HepG2 (cell line): ENCODE data around the gene MRPS7. TPM values are rescaled to one million over a fixed set of nuclear protein-coding genes. Genes with fewer than 3 reads are reported as not detected.

Experiments used
- AGO1 ChIP-seq: fragments of 200-400 bp; formaldehyde crosslinking; IDR thresholded peaks from 2 replicates; pipeline ENCODE4 v1.6.1; 2017; ENCODE audit warnings: mild to moderate bottlenecking, low read depth, low read length, moderate library complexity; ENCODE audit not compliant: poor library complexity, severe bottlenecking
- GATAD1 ChIP-seq: IDR thresholded peaks from 2 replicates; pipeline ENCODE4 v1.6.1; 2016; ENCODE audit warnings: missing genetic modification reagents, missing compliant biosample characterization
- GTF3A ChIP-seq: sonication (generic); formaldehyde crosslinking; conservative IDR thresholded peaks from 2 replicates; pipeline ENCODE4 v1.4.0; 2020; ENCODE audit warnings: mild to moderate bottlenecking, missing genetic modification reagents
- HNF4A ChIP-seq: sonication (generic); formaldehyde crosslinking; IDR thresholded peaks from 2 replicates; pipeline ENCODE4 v1.4.0; 2020; ENCODE audit warnings: missing genetic modification reagents
- MYC ChIP-seq: sonication (generic); formaldehyde crosslinking; IDR thresholded peaks from 2 replicates; pipeline ENCODE4 v1.9.0; 2021; ENCODE audit warnings: missing genetic modification reagents, borderline replicate concordance
- PHF20 ChIP-seq: sonication (generic); formaldehyde crosslinking; IDR thresholded peaks from 2 replicates; pipeline ENCODE4 v1.5.0; 2020; ENCODE audit warnings: mild to moderate bottlenecking, missing genetic modification reagents
- POLR2A ChIP-seq, 2 experiments: IDR thresholded peaks; 2 replicates each; pipeline ENCODE4 v1.6.1; 2011; ENCODE audit warnings: low read depth in 2 of 2, low read length in 2 of 2, mild to moderate bottlenecking in 1 of 2, moderate library complexity in 1 of 2; ENCODE audit not compliant: insufficient read depth in 1 of 2
- PTBP1 ChIP-seq: fragments of 200-400 bp; formaldehyde crosslinking; IDR thresholded peaks from 2 replicates; pipeline ENCODE4 v1.6.1; 2018; ENCODE audit warnings: low read length, low read depth; ENCODE audit not compliant: poor library complexity, severe bottlenecking
- SMAD3 ChIP-seq: sonication (generic); formaldehyde crosslinking; IDR thresholded peaks from 2 replicates; pipeline ENCODE4 v1.4.0; 2020; ENCODE audit warnings: missing genetic modification reagents
- TIGD3 ChIP-seq: sonication (generic); formaldehyde crosslinking; IDR thresholded peaks from 2 replicates; pipeline ENCODE4 v1.5.1; 2020; ENCODE audit warnings: mild to moderate bottlenecking, missing genetic modification reagents, borderline replicate concordance
- ZBTB20 ChIP-seq: sonication (generic); formaldehyde crosslinking; IDR thresholded peaks from 2 replicates; pipeline ENCODE4 v1.8.1; 2023; ENCODE audit warnings: missing genetic modification reagents, low read depth, mild to moderate bottlenecking, borderline replicate concordance
- ZBTB7B ChIP-seq: sonication (generic); formaldehyde crosslinking; IDR thresholded peaks from 2 replicates; pipeline ENCODE4 v1.4.0; 2020; ENCODE audit warnings: missing genetic modification reagents
- ZC3H4 ChIP-seq: sonication (generic); formaldehyde crosslinking; IDR thresholded peaks from 2 replicates; pipeline ENCODE4 v1.4.0; 2020; ENCODE audit warnings: missing genetic modification reagents, borderline replicate concordance
- ZNF275 ChIP-seq: sonication (generic); formaldehyde crosslinking; IDR thresholded peaks from 2 replicates; pipeline ENCODE4 v1.8.0; 2022; ENCODE audit warnings: missing genetic modification reagents, mild to moderate bottlenecking, inconsistent platforms, borderline replicate concordance
- ZNF382 ChIP-seq: sonication (generic); formaldehyde crosslinking; IDR thresholded peaks from 2 replicates; pipeline ENCODE4 v1.5.0; 2020; ENCODE audit warnings: missing genetic modification reagents, mild to moderate bottlenecking, borderline replicate concordance
- ZNF44 ChIP-seq: sonication (generic); formaldehyde crosslinking; IDR thresholded peaks from 2 replicates; pipeline ENCODE4 v1.5.1; 2020; ENCODE audit warnings: mild to moderate bottlenecking, missing genetic modification reagents
- ZNF496 ChIP-seq: sonication (generic); formaldehyde crosslinking; IDR thresholded peaks from 2 replicates; pipeline ENCODE4 v1.8.1; 2023; ENCODE audit warnings: mild to moderate bottlenecking, moderate library complexity, missing genetic modification reagents; ENCODE audit not compliant: insufficient replicate concordance
- ZNF678 ChIP-seq: sonication (generic); formaldehyde crosslinking; IDR thresholded peaks from 2 replicates; pipeline ENCODE4 v1.4.0; 2020; ENCODE audit warnings: mild to moderate bottlenecking, missing genetic modification reagents
- polyA plus RNA-seq, 8 experiments: library from polyadenylated mRNA; depleted of rRNA in 3 of 8; stranded (reverse) in 7 of 8; unstranded in 1 of 8; fragments of >200 nt; fragmentation: Illumina TruSeq in 4 of 8; extraction: Trizol in 4 of 8; gene quantifications; 2 replicates each; pipeline versions ENCODE4 v1.2.1 to v1.2.3, GENCODE V29; 2011 to 2016; ENCODE audit warnings: low read depth in 4 of 8, missing spikeins in 1 of 8, mixed read lengths in 1 of 8; ENCODE audit not compliant: insufficient read depth in 1 of 8
- total RNA-seq, 5 experiments: library from RNA; depleted of rRNA; stranded (reverse); fragments of >200 nt; fragmentation: Illumina TruSeq; extraction: Trizol; gene quantifications; 2 replicates each; pipeline ENCODE4 v1.2.3, GENCODE V29; 2016; ENCODE audit warnings: low read depth in 1 of 5
- TF ChIP-seq, protein P1 (sequence below): sonication (generic); formaldehyde crosslinking; IDR thresholded peaks from 2 replicates; pipeline ENCODE4 v1.8.0; 2022; ENCODE audit warnings: mild to moderate bottlenecking, missing genetic modification reagents, moderate library complexity
- TF ChIP-seq, protein P2 (sequence below): sonication (generic); formaldehyde crosslinking; IDR thresholded peaks from 2 replicates; pipeline ENCODE4 v1.5.1; 2020; ENCODE audit warnings: mild to moderate bottlenecking, missing genetic modification reagents, borderline replicate concordance

The MRPS7 gene
- total and polyA plus RNA-seq, 2 of the 13 experiments (the other 11 are each of a cell fraction or from before 2014, with no cell fraction given): 97.0 to 162 TPM

DNA sequence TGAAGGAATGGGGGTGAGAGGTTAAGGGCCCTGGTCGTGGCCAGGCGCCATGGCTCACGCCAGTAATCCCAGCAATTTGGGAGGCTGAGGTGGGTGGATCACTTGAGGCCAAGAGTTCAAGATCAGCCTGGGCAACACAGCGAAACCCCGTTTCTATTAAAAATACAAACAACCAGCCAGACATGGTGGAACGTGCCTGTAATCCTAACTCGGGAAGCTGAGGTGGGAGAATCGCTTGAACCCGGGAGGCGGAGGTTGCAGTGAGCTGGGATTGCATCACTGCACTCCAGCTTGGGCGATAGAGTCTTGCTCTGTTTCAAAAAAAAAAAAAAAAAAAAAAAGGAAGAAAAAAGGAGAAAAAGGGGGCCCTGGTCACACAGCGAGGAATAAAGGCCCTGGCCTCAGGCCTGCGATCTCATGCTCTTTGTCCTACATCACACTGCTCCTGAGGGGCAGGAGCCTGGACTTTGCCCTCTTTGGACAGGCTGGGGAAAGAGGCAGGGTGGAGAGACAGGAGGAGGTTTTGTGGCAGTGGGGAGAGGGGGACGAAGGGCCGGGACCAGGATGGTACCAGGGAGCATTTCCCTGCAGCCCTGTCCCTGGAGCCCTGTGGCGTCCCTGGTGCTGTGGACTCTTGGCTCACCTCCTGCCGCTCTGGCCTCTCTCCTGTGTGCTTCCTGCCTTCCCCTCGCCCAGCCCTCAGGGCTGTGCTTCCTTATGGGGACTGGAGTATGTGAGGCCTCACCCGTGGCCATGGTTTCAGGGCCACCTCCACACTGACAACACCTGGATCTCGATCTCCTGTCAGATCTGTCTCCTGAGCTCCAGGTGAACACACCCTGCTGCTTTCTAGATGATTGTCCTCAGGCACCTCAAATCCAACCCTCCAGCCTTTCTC lies 47.3 kb downstream of the MRPS7 start (continued):
- no peak for TF ChIP-seq TIGD3 (CRISPR knock-in tag)
- TF ChIP-seq PTBP1: no peak
- TF ChIP-seq ZNF496: no peak
- 0 out of 2 replicates have a peak, but pooled peaks have one; percentile 21 for TF ChIP-seq ZBTB20 (CRISPR knock-in tag)
- no peak for TF ChIP-seq ZNF678 (CRISPR knock-in tag)
- TF ChIP-seq ZNF382 (CRISPR knock-in tag): no peak
- TF ChIP-seq AGO1: peak; percentile 58
- TF ChIP-seq POLR2A (IDR thresholded peaks at IDR 0.05; ENCODE audit: insufficient read depth in 1 of 2, low read depth in 2 of 2, low read length in 2 of 2): peak; percentile 93
- TF ChIP-seq PHF20 (CRISPR knock-in tag): peak; percentile 48; the same call in 1 of the 2 replicates
- 0 out of 2 replicates have a peak, but pooled peaks have one; percentile 58 for TF ChIP-seq GTF3A (CRISPR knock-in tag)
- no peak for TF ChIP-seq ZC3H4 (CRISPR knock-in tag)
- no peak for TF ChIP-seq ZNF44 (CRISPR knock-in tag)
- TF ChIP-seq SMAD3 (CRISPR knock-in tag): 0 out of 2 replicates have a peak, but pooled peaks have one; percentile 34
- TF ChIP-seq GATAD1 (CRISPR knock-in tag): peak; percentile 70; the same call in 1 of the 2 replicates
- 0 out of 2 replicates have a peak, but pooled peaks have one; percentile 16 for TF ChIP-seq ZNF275
- TF ChIP-seq MYC (CRISPR knock-in tag): peak; percentile 85
- TF ChIP-seq HNF4A: peak; percentile 98
- TF ChIP-seq, protein P1, sequence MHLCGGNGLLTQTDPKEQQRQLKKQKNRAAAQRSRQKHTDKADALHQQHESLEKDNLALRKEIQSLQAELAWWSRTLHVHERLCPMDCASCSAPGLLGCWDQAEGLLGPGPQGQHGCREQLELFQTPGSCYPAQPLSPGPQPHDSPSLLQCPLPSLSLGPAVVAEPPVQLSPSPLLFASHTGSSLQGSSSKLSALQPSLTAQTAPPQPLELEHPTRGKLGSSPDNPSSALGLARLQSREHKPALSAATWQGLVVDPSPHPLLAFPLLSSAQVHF (CRISPR knock-in tag): no peak
- TF ChIP-seq, protein P2, sequence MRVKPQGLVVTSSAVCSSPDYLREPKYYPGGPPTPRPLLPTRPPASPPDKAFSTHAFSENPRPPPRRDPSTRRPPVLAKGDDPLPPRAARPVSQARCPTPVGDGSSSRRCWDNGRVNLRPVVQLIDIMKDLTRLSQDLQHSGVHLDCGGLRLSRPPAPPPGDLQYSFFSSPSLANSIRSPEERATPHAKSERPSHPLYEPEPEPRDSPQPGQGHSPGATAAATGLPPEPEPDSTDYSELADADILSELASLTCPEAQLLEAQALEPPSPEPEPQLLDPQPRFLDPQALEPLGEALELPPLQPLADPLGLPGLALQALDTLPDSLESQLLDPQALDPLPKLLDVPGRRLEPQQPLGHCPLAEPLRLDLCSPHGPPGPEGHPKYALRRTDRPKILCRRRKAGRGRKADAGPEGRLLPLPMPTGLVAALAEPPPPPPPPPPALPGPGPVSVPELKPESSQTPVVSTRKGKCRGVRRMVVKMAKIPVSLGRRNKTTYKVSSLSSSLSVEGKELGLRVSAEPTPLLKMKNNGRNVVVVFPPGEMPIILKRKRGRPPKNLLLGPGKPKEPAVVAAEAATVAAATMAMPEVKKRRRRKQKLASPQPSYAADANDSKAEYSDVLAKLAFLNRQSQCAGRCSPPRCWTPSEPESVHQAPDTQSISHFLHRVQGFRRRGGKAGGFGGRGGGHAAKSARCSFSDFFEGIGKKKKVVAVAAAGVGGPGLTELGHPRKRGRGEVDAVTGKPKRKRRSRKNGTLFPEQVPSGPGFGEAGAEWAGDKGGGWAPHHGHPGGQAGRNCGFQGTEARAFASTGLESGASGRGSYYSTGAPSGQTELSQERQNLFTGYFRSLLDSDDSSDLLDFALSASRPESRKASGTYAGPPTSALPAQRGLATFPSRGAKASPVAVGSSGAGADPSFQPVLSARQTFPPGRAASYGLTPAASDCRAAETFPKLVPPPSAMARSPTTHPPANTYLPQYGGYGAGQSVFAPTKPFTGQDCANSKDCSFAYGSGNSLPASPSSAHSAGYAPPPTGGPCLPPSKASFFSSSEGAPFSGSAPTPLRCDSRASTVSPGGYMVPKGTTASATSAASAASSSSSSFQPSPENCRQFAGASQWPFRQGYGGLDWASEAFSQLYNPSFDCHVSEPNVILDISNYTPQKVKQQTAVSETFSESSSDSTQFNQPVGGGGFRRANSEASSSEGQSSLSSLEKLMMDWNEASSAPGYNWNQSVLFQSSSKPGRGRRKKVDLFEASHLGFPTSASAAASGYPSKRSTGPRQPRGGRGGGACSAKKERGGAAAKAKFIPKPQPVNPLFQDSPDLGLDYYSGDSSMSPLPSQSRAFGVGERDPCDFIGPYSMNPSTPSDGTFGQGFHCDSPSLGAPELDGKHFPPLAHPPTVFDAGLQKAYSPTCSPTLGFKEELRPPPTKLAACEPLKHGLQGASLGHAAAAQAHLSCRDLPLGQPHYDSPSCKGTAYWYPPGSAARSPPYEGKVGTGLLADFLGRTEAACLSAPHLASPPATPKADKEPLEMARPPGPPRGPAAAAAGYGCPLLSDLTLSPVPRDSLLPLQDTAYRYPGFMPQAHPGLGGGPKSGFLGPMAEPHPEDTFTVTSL (CRISPR knock-in tag): no peak
- TF ChIP-seq ZBTB7B (CRISPR knock-in tag): peak; percentile 92; the same call in 1 of the 2 replicates
